Anterior cingulate cortex (tissue), 58 donors: ENCODE data around the gene ANAPC7.

Experiments
- DNase-seq, 58 donors: peaks; one replicate each; lab custom pipeline; 2025; lab: John Stamatoyannopoulos, UW

Gene ANAPC7

GRCh38 chr12:110329710-110330109, 73.8 kb downstream of the ANAPC7 start:
- no peak for DNase-seq
